ENCODE measurements around the gene LSAMP.

DNA sequence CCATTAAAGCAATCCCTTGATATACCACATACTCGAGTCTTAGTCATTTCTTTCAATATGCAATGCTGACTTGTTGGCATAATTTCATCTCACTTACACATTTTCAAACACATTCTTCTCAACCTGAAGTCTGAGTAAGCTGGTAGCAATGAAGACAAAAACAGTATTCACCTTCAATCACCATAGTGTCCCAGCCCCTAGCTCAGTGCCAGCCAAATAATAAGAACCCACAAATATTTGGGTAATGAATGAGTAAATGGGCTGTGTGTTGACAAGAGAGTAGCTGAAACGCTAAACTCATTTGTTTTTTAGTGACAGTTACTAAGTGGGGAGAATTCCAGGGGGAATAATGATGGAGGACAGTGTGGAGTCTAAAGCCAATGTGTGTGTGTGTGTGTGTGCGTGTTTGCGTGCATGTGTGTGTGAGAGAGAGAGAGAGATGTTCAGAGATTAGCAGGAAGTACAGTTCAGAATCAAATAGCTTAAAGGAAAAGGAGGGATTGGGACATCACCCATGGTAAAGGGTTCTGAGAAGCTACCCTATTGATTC lies 656.3 kb downstream of the LSAMP start:
- TF ChIP-seq, protein P1, sequence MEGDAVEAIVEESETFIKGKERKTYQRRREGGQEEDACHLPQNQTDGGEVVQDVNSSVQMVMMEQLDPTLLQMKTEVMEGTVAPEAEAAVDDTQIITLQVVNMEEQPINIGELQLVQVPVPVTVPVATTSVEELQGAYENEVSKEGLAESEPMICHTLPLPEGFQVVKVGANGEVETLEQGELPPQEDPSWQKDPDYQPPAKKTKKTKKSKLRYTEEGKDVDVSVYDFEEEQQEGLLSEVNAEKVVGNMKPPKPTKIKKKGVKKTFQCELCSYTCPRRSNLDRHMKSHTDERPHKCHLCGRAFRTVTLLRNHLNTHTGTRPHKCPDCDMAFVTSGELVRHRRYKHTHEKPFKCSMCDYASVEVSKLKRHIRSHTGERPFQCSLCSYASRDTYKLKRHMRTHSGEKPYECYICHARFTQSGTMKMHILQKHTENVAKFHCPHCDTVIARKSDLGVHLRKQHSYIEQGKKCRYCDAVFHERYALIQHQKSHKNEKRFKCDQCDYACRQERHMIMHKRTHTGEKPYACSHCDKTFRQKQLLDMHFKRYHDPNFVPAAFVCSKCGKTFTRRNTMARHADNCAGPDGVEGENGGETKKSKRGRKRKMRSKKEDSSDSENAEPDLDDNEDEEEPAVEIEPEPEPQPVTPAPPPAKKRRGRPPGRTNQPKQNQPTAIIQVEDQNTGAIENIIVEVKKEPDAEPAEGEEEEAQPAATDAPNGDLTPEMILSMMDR (IDR thresholded peaks at IDR 0.05): no peak
- no peak for TF ChIP-seq POLR2AphosphoS5 (IDR thresholded peaks at IDR 0.05)

Data from esophagus muscularis mucosa (tissue), 3 donors.